Hematopoietic multipotent progenitor cell treated with erythropoietin and hydrocortisone succinate and interleukin-3 and kit ligand, for 4 days (in vitro differentiated cells): ENCODE measurements around the gene ZCWPW1.
"Not testable (repeated sequence)": the region's sequence is repeated elsewhere in the genome, so short reads cannot be mapped to it uniquely, and the experiment has no call there.

ENCODE experiments used
- DNase-seq: peaks from one replicate; pipeline ENCODE4 v3.0.0-alpha.2; 2015

ZCWPW1 gene

GRCh38 chr7:100372256-100372655 is 56.2 kb downstream of the ZCWPW1 start:
- peak; percentile 85 for DNase-seq

DNA sequence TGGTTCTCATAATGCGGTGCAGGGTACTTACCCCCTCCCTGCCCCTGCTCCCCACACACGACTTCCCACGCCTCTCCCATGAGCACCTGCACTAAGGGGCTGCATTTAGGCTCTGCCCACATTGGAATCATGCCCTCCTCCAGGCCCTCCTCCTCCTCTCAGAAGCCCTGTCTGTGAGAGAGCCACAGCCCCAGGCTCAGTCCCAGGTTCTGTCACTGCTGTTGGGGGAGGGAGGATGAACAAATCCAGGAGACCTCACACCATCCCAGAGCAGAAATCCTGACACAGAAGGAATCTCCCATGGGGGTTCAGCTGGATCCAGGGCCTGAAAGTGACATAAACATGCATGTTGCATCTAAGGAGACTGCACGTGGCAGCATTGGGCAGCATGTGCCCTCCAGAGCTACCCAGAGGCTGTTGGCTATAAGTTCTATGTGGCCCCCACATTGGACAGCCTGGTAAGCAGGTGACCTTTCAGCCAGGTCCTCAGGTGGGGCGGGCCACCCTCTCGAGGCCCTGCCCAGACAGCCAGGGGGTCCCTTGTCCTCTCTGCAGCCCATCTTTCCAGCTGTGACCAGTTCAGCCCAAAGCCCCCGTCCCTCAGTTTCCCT is 56.8 kb downstream of the ZCWPW1 start:
- DNase-seq = no peak

DNA sequence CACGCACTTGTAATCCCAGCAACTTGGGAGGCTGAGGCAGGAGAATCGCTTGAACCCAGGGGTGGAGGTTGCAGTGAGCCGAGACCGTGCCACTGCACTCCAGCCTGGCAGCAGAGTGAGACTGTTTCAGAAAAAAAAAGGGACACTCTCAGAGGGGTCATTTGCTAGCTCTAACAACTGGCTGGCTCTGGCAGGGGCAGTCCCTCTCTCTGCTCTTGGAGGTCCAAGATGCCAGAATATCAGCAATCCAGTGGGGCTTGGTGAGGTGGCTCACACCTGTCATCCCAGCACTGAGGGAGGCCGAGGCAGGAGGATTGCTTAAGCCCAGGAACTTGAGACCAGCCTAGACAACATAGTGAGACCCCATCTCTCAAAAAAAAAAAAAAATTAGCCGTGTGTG is 57.8 kb downstream of the ZCWPW1 start:
- DNase-seq = no peak

DNA sequence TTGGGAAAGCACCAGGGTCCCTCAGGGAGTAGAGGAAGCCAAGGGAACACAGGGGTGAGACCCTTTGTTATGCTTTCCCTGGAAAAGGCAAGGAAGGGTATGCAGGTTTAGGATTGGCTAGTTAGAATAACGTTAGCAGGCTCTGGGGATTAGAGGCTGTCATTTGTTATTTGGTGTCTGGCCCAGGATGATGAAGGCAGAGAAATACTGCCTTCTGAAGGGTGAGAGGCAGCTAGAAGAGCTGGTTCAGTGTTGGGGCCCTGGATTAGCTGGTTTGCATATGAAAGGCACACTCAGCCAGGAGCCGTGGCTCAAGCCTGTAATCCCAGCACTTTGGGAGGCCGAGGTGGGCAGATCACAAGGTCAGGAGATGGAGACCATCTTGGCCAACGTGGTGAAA is 58.2 kb downstream of the ZCWPW1 start:
- DNase-seq = no peak

DNA sequence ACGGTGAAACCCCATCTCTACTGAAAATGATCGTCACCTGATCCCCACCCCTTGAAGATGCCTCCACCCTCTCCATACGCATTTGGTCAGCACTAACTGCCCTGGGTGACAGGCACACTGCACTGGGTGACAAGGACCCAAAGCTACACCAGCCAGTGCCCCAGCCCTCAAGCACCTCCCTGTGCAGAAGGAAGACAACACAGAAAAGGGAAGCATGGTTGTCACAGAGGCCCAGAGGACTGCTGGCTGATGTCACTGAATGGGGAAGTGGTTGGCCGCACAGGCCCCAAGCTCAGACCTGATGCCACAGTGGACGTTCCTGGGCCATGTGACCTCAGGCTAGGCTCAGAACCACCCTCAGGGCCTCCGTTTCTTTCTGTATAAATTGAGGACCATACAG is 59.4 kb downstream of the ZCWPW1 start:
- DNase-seq = peak; percentile 96

DNA sequence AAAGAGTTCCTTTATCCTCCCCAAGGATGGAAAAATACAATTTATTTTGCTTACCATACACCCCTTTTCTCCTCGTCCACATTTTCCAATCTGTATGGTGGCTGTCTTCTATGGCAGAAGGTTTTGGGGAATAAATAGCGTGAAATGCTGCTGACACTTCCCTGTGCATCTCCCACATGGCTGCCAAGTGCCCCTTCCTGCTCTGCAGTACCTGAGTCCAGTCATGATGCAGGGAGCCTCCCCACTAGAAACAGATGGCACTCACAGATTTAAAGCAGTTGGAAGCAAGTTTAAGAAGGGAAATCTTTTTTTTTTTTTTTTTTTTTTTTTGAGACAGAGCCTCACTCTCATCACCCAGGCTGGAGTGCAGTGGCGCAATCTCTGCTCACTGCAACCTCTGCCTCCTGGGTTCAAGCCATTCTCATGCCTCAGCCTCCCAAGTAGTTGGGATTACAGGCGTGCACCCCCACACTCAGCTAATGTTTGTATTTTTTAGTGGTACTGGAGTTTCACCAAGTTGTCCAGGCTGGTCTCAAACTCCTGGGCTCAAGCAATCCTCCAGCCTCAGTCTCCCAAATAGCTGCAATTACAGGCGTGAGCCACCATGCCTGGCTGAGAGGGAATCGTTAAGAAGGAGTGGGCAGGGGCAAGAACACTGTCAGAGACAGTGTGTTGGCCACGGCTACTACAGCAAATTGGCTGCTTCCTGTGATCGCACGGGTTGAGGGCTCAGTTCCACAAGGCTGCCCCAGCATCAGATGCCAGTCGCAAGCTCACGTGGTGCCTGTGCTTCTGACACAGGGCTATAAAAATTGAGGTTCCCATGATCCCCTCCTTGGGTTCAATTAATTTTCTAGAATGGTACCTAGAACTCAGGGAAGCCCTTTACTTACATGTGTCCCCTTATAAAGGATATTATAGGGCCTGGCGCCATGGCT is 60.6 kb downstream of the ZCWPW1 start:
- DNase-seq = peak; percentile 52

GRCh38 chr7:100367251-100367620 is 61.3 kb downstream of the ZCWPW1 start:
- no peak for DNase-seq

DNA sequence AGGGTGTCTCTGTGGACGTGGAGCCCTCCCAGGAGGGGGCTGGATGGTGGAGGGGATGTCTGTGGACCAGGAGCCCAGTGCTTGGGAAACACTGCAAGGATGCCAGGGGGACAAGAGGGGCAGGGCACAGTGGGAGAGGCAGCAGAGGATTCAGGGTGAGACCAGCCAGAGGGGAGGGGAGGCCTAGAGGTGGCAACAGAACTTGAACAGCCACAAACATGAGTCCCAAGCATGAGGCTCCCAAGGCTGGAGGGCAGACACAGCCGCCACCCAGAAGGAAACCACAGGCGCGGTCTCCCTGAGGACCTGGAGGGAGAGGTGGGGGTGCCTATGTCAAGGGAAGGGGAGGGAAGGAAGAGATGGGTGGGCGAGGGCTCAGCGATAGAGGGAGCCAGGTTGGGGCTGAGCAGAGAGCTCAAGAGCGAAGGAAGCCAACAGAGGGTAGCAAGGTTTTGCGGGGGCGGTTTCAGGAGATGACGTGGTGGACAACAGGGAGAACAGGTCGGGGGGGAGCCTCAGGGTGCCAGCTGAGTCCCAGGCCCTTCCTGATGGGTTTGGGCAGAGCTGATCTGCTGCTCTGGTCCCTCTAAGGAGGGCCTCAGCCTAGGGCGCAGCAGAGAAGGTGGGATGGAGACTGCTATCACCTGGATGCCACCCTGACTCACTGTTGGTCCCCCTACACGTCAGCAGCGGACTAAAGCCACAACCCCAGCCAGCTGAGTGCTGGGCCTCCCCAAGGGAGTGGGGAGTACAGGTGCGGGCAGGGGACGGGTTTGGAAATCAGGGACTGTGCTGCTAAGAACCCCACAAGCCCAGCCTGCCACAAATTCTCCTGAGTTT is 61.9 kb downstream of the ZCWPW1 start:
- peak; percentile 64 for DNase-seq

GRCh38 chr7:100365998-100366367 is 62.5 kb downstream of the ZCWPW1 start:
- not testable (repeated sequence) for DNase-seq

- no peak for DNase-seq
Measured at GRCh38 chr7:100364480-100364879, 64.0 kb downstream of the ZCWPW1 start.

- DNase-seq = not testable (repeated sequence)
Measured at GRCh38 chr7:100363797-100364196, 64.7 kb downstream of the ZCWPW1 start.

DNA sequence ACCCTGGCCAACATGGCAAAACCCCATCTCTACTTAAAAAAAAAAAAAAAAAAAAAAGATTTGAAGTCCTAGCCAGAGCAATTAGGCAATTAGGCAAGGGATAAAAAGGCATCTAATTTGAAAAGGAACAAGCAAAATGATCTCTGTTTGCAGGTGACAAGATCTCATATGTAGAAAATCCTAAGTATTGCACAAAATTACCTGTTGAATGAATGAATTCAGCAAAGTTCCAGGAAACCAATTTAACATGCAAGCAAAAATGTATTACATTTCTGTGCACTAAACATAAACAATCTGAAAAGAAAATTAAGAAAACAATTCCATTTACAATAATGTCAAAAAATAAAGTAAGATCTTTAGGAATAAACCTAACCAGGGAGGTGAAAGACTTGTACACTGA is 65.4 kb downstream of the ZCWPW1 start:
- DNase-seq = no peak

- no peak for DNase-seq
Measured at GRCh38 chr7:100360135-100360854, 68.2 kb downstream of the ZCWPW1 start.

GRCh38 chr7:100358857-100359212 is 69.7 kb downstream of the ZCWPW1 start:
- DNase-seq = no peak

- no peak for DNase-seq
Measured at GRCh38 chr7:100358027-100358856, 70.3 kb downstream of the ZCWPW1 start, which contains the start of gene PILRB. PILRB (plus strand) TSS chr7:100358117; CDS start chr7:100358303, 186 bp downstream.

DNA sequence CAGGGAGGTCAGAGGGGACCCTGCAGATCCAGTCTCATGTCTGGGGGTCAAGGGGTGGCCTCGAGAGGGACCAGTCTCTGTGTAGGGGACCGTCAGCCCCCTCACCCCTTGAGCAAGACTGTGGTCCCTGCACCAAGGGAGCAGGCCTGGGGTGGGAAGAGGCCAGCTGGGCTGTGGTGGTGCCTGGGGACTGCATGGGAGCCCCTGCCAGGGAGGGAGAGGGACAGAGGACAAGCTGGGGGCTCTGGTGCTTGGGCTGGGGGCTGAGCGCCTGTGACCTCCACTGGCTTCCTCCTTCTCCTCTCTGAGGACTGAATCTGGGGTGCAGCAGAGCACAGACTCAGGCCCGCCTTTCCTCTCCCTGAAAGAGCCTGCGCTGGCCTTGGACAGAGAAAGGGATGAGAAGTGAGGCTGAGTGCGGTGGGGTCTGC is 71.4 kb downstream of the ZCWPW1 start:
- no peak for DNase-seq

DNA sequence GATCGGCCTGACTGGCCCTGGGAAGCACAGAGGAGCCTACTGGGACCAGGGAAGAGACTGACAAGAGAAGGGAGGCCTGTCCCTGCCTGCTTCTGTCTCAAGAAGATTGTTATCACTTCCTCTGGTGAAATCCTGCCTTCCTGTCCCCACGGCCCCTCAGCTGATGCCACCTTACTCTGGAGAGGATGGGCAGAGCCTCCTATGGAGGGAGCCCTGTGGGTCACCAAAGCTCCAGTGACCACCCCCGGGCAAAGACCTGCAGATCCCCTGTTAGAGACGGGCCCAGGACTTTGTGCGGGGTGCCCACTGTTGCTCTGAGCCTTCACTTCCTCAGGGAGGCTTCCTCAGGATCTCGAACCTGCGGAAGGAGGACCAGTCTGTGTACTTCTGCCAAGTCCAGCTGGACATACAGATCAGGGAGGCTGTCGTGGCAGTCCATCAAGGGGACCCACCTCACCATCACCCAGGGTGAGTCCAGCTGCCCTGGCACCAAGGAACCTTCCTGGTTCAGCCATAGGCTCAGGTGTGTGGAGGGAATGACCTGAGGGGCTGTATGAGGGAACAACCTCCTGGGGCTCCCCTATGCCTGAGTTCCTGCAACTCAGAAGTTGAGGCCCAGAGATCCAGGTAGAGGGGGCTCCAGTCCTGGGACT is 72.0 kb downstream of the ZCWPW1 start:
- DNase-seq = no peak

DNA sequence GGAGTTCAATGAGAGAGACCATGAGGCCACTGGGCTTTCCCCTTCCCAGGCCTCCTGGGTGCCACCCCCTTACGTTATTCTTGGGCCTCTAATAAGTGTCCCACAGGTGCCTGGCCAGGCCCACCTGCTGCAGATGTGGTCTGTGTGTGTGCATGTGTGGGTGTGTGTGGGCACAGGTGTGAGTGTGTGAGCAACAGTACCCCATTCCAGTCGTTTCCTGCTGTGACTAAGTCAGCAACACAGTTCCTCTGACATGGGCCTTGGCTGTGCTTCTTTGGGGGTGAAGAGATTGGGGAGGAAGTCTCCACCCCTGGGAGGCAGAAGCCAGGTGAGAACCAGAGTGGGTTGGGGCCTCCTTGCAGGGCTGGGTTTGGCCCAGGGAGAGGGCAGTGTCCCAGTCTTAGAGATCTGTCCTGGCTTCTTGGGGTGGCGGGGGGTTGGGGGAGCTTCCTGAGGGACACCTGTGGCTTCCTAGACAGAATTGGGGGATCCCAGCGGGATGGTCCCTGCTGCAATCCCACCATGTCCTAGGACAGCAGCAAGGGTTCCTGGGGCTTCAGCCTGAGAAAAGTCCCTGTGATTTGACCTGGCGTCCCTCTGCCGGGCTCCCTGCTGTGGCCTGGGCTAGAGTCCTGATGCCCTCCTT is 74.7 kb downstream of the ZCWPW1 start:
- no peak for DNase-seq

DNA sequence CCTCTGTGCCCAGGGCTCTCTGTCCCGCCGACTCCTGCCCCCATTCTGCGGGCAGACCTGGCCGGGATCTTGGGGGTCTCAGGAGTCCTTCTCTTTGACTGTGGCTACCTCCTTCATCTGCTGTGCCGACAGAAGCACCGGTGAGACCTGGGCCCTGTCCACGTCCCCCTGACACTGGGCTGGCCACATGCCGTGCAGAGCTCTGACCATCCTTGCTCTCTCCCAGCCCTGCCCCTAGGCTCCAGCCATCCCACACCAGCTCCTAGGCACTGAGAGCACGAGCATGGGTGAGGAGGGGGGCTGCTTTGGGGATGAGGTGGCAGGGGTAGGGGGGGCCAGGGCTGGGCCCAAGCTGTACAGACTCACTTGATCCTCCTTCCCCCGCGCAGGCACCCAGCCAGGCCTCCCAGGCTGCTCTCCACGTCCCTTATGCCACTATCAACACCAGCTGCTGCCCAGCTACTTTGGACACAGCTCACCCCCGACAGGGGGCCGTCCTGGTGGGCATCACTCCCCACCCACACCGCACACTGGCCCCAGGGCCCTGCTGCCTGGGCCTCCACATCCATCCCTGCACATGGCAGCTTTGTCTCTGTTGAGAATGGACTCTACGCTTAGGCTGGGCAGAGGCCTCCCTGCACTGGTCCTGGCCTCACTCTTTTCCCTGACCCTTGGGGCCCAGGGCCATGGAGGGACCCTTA is 75.4 kb downstream of the ZCWPW1 start:
- DNase-seq = no peak

- not testable (repeated sequence) for DNase-seq
Measured at GRCh38 chr7:100352230-100352781, 76.2 kb downstream of the ZCWPW1 start.
